NCI-H1092 (cell line): ENCODE results near the gene QARS1.
A peak's percentile ranks its signal among the peaks of the same experiment; 100 is the strongest.

Experiments
- DNase-seq: peaks from one replicate; lab custom pipeline; 2025; lab: John Stamatoyannopoulos, UW

QARS1 gene

GRCh38 chr3:49120438-49121131 lies 16.0 kb upstream of the QARS1 start, which contains the start of gene USP19:
TSS of gene USP19 (minus strand) at chr3:49120823. CDS start at chr3:49119145, 1,678 bp downstream.
- DNase-seq, result peak; percentile 88

GRCh38 chr3:49120096-49120437 lies 15.5 kb upstream of the QARS1 start:
- DNase-seq, result no peak

DNA sequence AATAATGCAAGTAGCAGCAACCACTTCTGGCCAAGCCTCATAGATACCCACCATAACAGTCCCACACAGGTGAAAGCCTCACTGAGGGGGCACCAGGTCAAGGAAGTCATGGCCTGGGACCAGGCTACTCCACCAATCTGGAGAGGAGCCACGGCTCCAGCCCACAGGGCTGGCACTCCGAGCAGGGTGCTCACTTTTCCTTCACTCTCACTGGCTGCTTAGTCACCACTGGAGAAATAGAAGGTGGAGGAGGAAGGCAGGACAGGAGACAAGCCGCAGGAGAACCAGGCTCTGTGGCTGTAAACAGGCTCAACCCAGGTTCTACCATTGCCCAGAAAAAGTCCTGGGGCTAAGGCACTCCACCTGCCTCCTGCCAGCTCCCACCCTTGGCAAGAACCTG lies 14.9 kb upstream of the QARS1 start:
- DNase-seq, result no peak

DNA sequence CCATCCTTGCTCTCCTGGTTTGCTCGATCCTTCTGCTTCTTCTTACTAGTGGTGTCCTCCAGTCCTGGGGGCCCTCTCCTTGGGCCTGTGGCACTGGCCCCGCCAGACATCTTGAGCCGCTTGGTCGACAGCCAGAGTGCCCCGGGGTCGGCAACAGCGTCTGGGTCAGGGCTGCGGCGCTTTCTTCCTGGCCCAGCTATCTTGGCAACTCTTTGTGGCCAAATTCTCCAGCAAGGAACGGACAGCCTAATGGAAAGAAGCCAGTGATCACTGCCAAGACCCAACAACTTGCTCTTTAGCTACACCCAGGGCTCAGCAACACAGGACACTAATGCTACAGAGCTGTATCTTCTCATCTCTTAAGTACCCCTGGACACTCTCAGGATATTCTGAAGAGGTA lies 14.5 kb upstream of the QARS1 start:
- no peak for DNase-seq

GRCh38 chr3:49112262-49112661 lies 7.7 kb upstream of the QARS1 start:
- no peak for DNase-seq

- DNase-seq, result no peak
These were observed 6.8 kb upstream of the QARS1 start for GRCh38 chr3:49111347-49111746.

DNA sequence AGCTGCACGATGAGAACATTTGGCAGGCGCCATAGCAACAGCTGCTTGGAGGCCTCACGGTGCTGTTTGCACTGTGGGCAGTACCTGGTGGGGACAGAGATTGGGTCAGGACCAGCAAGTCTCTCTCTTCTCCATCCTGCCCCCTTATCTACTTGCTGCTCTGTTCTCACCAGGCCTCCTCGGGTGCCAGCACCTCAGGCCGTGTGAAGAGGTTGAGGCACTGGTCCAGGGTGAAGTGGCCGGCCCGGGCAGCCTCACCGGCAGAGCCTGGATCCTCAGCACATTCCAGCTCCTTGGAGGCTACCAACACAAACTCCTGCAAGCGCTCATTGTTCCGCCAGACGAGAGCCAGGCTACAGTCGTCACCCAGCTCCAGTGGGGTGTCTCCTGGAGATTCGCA lies 6.2 kb upstream of the QARS1 start:
- DNase-seq, result no peak

- no peak for DNase-seq
These were observed 3.8 kb upstream of the QARS1 start for GRCh38 chr3:49108346-49108745.

DNA sequence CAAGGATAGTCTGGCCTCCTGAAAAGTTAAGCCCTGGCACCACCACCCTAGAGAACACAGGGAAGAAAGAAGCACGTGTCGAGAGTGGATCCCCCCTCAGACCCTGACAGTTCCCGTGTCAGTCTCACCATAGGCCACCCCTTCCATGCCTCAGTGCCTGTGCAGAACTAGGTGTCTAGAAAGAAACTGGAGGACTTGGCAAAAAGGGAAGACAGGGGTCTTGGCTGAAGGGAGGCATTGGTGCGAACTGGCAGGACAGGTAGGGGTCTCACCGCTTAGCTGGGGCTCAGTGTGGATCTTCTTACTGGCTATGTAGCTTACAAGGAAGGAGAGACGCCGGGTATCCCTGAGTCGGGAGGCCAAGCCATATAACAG lies 518 bp downstream of the QARS1 start:
- no peak for DNase-seq

DNA sequence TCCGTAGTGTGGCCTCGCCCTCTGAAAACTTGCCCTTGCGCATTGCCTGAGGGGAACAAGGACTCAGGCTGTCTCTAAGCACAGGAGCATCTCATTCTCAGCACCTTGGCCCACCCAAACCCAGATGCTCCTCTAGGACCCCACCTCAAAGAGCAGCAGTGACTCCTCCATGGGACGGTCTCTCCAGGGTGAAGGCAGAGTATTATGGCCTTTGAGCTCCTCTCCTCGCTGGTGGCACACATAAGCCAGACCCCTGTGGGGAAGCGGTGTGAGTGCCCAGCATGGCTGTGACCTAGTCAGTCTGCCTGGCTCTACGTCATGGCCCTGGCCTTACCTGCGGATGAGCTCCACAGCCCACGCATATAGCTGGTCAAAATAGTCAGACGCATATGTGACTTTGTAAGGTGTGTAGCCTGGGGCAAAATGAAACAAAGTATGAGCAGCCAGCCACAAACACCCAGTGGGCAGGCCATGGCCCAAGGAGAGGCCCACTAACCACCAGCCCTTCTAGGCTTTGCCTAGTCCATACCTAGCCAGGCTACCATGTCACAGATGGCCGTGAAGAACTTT lies 4.4 kb downstream of the QARS1 start:
- DNase-seq, result no peak

- DNase-seq, result no peak
These were observed 5.5 kb downstream of the QARS1 start for GRCh38 chr3:49098910-49099630.

- no peak for DNase-seq
These were observed 6.1 kb downstream of the QARS1 start for GRCh38 chr3:49098429-49098828.

DNA sequence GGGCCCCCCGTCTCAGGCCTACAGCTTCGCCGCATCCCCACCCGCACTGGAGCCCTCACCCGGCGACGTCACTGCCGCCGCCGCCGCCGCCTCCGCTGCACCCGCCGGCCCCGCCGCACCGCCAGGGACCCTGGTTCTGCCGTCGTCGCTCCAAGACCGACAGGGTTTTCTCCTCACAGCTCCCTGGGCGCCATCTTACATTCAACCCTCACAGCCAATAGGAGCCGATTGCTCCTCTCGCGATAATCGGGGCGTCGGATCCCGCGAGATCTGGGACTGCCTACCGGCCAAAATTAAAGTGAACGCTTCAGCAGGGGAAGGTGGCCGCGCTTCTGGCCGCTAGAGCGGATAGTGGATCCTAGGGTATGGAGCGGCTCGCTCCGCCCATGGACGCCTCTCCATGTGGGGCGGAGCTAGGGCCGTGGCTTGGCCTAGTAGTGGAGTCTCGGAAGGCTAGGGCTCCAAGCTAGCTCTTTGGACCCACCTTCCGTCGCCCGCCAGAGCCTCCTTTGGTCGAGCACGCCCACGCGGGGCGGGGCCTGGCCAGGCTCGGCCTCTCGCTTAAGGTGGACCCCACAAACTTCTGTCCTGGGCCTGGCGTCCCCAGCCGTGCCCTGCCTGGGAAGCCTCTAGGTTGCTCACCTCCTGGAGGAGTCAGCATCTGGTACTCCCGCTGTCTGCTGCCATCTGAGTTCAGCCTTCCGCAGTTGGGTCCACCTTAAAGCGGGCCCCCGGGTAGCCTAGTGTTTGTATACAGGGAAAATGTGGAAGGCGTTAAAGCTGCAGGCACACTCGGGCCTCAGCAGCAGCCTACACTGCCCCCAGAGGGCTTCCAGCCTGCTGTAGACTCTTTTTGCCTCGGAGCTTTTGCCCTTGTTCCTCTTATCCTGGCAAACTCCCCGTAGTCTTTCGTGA lies 10.4 kb downstream of the QARS1 start, which contains the start of gene QRICH1:
Gene QRICH1 (minus strand): TSS at position 219 of the 915 bp plus-strand sequence. CDS start 17,054 bp downstream, outside the sequence.
- DNase-seq, result peak; percentile 94

DNA sequence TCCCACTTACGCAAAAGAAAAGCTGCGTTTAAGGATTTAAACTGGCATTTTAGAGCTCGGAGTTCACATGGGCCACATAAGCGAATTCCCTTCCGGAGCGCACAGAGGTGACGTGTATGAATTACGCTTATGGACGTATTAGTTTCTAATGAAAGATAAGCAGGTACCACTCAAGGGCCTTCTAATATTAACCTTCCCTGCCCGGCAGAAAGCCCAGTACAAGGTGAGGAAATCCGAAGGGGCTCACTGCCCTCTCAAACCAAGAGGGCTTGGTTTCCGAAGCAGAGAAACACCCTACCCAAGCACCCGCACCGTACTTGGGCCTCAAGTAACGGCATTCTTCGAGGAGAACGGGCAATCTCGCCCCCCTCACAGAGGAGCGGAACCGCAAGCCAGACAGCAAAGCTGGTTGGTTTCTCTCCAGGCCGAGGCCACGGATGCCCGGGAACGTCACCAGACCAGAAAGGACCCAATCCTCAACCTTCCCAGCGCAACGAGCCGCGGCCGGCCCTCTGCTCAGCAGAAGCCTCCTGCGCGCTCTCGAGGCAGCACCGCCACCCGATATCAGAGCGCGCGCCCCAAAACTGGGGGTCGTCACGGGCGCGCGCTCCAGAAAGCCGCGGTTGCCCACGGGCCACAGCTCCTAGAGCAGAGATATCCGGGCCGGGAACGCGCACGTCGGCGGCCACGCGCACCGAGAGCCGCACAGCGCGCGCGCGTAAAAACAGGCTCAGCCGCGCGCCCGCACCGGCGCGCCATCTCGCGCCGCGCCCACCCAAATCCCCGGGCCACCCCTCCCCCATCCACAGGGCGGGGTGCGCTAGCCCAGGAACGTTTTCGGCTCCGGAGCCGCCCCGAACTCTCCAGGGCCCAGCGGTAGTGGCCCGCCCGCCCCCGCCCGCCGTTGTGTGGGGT lies 11.4 kb downstream of the QARS1 start:
- peak; percentile 22 for DNase-seq

GRCh38 chr3:49081429-49081828 lies 23.1 kb downstream of the QARS1 start:
- no peak for DNase-seq

- DNase-seq, result no peak
These were observed 25.3 kb downstream of the QARS1 start for GRCh38 chr3:49079270-49079669.

- no peak for DNase-seq
These were observed 27.9 kb downstream of the QARS1 start for GRCh38 chr3:49076646-49077045.

DNA sequence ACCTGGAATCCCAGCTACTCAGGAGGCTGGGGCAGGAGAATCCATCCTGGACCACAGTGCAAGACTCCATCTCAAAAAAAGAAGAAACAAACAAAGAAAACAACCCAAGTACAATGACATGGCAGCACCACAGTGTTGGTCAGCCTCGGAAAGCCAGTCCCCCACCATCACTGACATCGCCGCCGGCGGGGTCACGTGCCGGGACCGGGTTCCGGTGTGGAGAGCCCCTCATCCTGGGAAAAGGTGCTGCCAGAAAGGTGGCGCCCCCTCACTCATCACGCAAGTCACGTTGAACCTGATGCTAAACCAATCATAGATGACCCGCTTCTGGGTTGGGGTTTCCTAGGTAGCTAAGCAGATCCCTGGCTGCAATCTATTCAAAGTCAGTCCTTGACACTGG lies 28.4 kb downstream of the QARS1 start:
- no peak for DNase-seq

- DNase-seq, result no peak
These were observed 46.5 kb downstream of the QARS1 start for GRCh38 chr3:49058011-49058410.

- DNase-seq, result no peak
These were observed 47.3 kb downstream of the QARS1 start for GRCh38 chr3:49057268-49057667.

DNA sequence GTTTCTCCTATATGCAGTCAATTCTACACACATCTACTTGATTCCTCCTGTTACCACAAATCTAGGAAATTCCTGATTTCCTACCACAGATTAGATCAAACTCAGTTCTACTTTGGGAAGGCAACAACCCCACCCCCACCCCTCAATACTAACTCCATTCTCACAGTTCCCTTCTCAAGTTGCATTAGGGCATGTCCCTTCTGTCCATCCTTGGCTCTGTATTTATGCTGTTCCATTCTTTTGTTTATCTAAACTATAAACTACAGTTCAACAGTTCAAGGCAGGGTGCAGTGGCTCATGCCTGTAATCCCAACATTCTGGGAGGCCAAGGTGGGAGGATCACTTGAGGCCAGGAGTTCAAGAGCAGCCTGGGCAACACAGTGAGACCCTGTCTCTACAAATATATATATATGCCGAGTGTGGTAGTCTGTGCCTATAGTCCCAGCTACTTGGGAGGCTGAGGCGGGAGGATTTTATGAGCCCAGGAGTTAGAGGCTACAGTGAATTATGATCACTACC lies 50.2 kb downstream of the QARS1 start:
- no peak for DNase-seq
